Panc1 (cell line): Measurements from ENCODE around the gene ATP5ME. TPM values are rescaled to one million over a fixed set of nuclear protein-coding genes. Genes with fewer than 3 reads are reported as not detected.

Experiments used
- ATAC-seq: fragments of 200-7000 bp; cut with Tn5 transposase; 2 replicates; pipeline ENCODE4 v1.9.1; 2020; ENCODE audit warnings: mild to moderate bottlenecking, moderate library complexity
- BruUV-seq: library from RNA; stranded (reverse); fragments of 400-500 nt; replicated peaks from 2 replicates; lab custom pipeline; 2021; lab: Mats Ljungman, UMichigan
- CTCF ChIA-PET: fragments of 300-600 bp; sonication (Branson Sonifier 250); formaldehyde crosslinking; loops from one replicate; lab custom pipeline; 2022; ENCODE audit warnings: antibody characterized with exemption; lab: Charles Lee
- POLR2A ChIA-PET: fragments of 300-600 bp; sonication (Branson Sonifier 250); formaldehyde crosslinking; loops from one replicate; lab custom pipeline; 2022; ENCODE audit warnings: antibody characterized with exemption; lab: Charles Lee
- DNase-seq: peaks from one replicate; pipeline ENCODE4 v3.0.0-alpha.2; 2010; ENCODE audit warnings: low read depth, low spot score
- H3K27ac ChIP-seq: 2 replicates; pipeline ENCODE4 v1.5.1; 2011; ENCODE audit warnings: mild to moderate bottlenecking, low read length, inconsistent platforms
- H3K27me3 ChIP-seq: fragments of 200-500 bp; sonication (Bioruptor generic); 2 replicates; pipeline ENCODE4 v1.6.0; 2014; ENCODE audit warnings: low read length, inconsistent platforms; ENCODE audit not compliant: control insufficient read depth, insufficient read depth
- H3K36me3 ChIP-seq: fragments of 200-500 bp; sonication (Bioruptor generic); 2 replicates; pipeline ENCODE4 v1.5.1; 2014; ENCODE audit warnings: inconsistent platforms, mild to moderate bottlenecking, low read length, moderate library complexity; ENCODE audit not compliant: control insufficient read depth, insufficient read depth
- H3K4me1 ChIP-seq: 2 replicates; pipeline ENCODE4 v1.5.1; 2011; ENCODE audit warnings: inconsistent platforms, mild to moderate bottlenecking, low read length, moderate library complexity; ENCODE audit not compliant: control insufficient read depth, insufficient read depth
- H3K4me3 ChIP-seq, 2 experiments: 2 replicates each; pipeline ENCODE4 v1.5.1; 2011 to 2012; ENCODE audit warnings: low read depth in 2 of 2, low read length in 2 of 2, mild to moderate bottlenecking in 2 of 2, inconsistent platforms in 1 of 2, moderate library complexity in 1 of 2
- H3K9me3 ChIP-seq: fragments of 200-500 bp; sonication (Bioruptor generic); 2 replicates; pipeline ENCODE4 v1.5.1; 2014; ENCODE audit warnings: low read depth, mild to moderate bottlenecking, inconsistent platforms, low read length, moderate library complexity; ENCODE audit not compliant: control insufficient read depth, insufficient read depth
- CTCF ChIP-seq: fragments of 450-650 bp; IDR thresholded peaks from 2 replicates; pipeline ENCODE4 v1.5.1; 2017; ENCODE audit warnings: mild to moderate bottlenecking
- POLR2AphosphoS5 ChIP-seq: IDR thresholded peaks from 2 replicates; pipeline ENCODE4 v1.6.1; 2012; ENCODE audit warnings: mild to moderate bottlenecking, low read depth, low read length, moderate library complexity
- REST ChIP-seq, 2 experiments: IDR thresholded peaks; 2 replicates each; pipeline ENCODE4 v1.6.1; 2011 to 2012; ENCODE audit warnings: low read depth in 2 of 2, control low read depth in 1 of 2, low read length in 1 of 2, mild to moderate bottlenecking in 1 of 2, moderate library complexity in 1 of 2; ENCODE audit not compliant: insufficient read depth in 1 of 2
- SIN3A ChIP-seq: IDR thresholded peaks from 2 replicates; pipeline ENCODE4 v1.6.1; 2012; ENCODE audit warnings: low read depth, mild to moderate bottlenecking, low read length, moderate library complexity, borderline replicate concordance; ENCODE audit not compliant: insufficient read depth
- TCF7L2 ChIP-seq: IDR thresholded peaks from 2 replicates; pipeline ENCODE4 v1.6.1; 2011; ENCODE audit warnings: mild to moderate bottlenecking, low read depth, low read length, inconsistent platforms
- in situ Hi-C: cut with HindIII; loops from 2 replicates; pipeline ENCODE4 v1.10.0; 2016; ENCODE audit warnings: low sequenced_read_pairs, low pct_unique_long_range_greater_than_20kb
- intact Hi-C: fragments of 100-400 bp; cut with micrococcal nuclease; formaldehyde crosslinking; loops from one replicate; pipeline ENCODE4 v1.10.0; 2022; ENCODE audit not compliant: unreplicated experiment
- total RNA-seq: library from RNA; stranded (reverse); gene quantifications from one replicate; pipeline ENCODE4 v1.2.1, GENCODE V29; 2021; ENCODE audit not compliant: unreplicated experiment

Gene ATP5ME
- total RNA-seq, 1 experiment from 2014 or later, result 257 TPM

- in situ Hi-C loops, result no loop called here
- BruUV-seq, result no TSS peak
- CTCF ChIA-PET, result no interaction called here
- Histone ChIP-seq H3K4me1 (no peaks in the 10 kb centered on the region), H3K9me3 (no peaks in the 10 kb centered on the region), H3K36me3 (no peaks in the 10 kb centered on the region), H3K4me3 (no peak overlapping the region), H3K27me3 (no peaks in the 10 kb centered on the region), H3K27ac (no peak overlapping the region)
- no peak for ATAC-seq
- TF ChIP-seq TCF7L2 (no peak), POLR2AphosphoS5 (no peak), CTCF (no peak), SIN3A (no peak), REST (IDR thresholded peaks at IDR 0.05; ENCODE audit: insufficient read depth in 1 of 2, low read depth in 2 of 2, low read length in 1 of 2) (no peak)
- intact Hi-C loops, result no loop called here
- POLR2A ChIA-PET, result no interaction called here
- no peak for DNase-seq
Measured at GRCh38 chr4:658681-659667, 15.1 kb downstream of the ATP5ME start.

GRCh38 chr4:657834-658667 is 16.0 kb downstream of the ATP5ME start:
- intact Hi-C loops, result no loop called here
- BruUV-seq, result no TSS peak
- ChIA-PET CTCF (no interaction called here), POLR2A (no interaction called here)
- TF ChIP-seq TCF7L2 (no peak), SIN3A (no peak), REST (IDR thresholded peaks at IDR 0.05; ENCODE audit: insufficient read depth in 1 of 2, low read depth in 2 of 2, low read length in 1 of 2) (no peak), CTCF (no peak), POLR2AphosphoS5 (no peak)
- ATAC-seq, result no peak
- Histone ChIP-seq H3K36me3 (no peaks in the 10 kb centered on the region), H3K27ac (no peak overlapping the region), H3K4me3 (no peak overlapping the region), H3K27me3 (no peaks in the 10 kb centered on the region), H3K9me3 (no peaks in the 10 kb centered on the region), H3K4me1 (no peaks in the 10 kb centered on the region)
- no peak for DNase-seq
- in situ Hi-C loops, result no loop called here
